GM23338 (cell line): Measurements from ENCODE around the gene PDP2.

Experiments used
- CREB1 ChIP-seq: fragments of 250-450 bp; sonication (Bioruptor Pico); IDR thresholded peaks from 2 replicates; pipeline ENCODE4 v1.5.0; 2020; ENCODE audit warnings: low read depth, mild to moderate bottlenecking, moderate library complexity
- EZH2 ChIP-seq: fragments of 200-600 bp; sonication (generic); IDR thresholded peaks from one replicate; pipeline ENCODE4 v1.8.0; 2017; ENCODE audit warnings: antibody characterized with exemption, mild to moderate bottlenecking, low read depth; ENCODE audit not compliant: unreplicated experiment
- EZH2phosphoT487 ChIP-seq: fragments of 200-600 bp; sonication (generic); IDR thresholded peaks from one replicate; pipeline ENCODE4 v1.8.1; 2018; ENCODE audit warnings: antibody characterized with exemption; ENCODE audit not compliant: unreplicated experiment
- JUNB ChIP-seq: IDR thresholded peaks from one replicate; pipeline ENCODE4 v1.6.1; 2016; ENCODE audit warnings: antibody characterized with exemption; ENCODE audit not compliant: unreplicated experiment
- NANOG ChIP-seq: IDR thresholded peaks from 2 replicates; pipeline ENCODE4 v1.6.1; 2016; ENCODE audit warnings: antibody characterized with exemption, borderline replicate concordance
- REST ChIP-seq: IDR thresholded peaks from one replicate; pipeline ENCODE4 v1.6.1; 2018; ENCODE audit warnings: antibody characterized with exemption; ENCODE audit not compliant: unreplicated experiment
- ZNF114 ChIP-seq: fragments of 250-450 bp; sonication (Bioruptor Pico); IDR thresholded peaks from 2 replicates; pipeline ENCODE4 v1.5.0; 2020; ENCODE audit warnings: mild to moderate bottlenecking, moderate library complexity
- TF ChIP-seq, protein P1 (sequence below), 2 experiments: fragments of 200-600 bp in 1 of 2; sonication (generic) in 1 of 2; conservative IDR thresholded peaks; 2 replicates each; pipeline versions ENCODE4 v1.5.1 to v1.6.1; 2016 to 2017; ENCODE audit warnings: antibody characterized with exemption in 2 of 2, low read depth in 2 of 2, mild to moderate bottlenecking in 2 of 2, moderate library complexity in 1 of 2

GRCh38 chr16:66920299-66920590, 39.9 kb downstream of the PDP2 start:
- TF ChIP-seq, protein P1, sequence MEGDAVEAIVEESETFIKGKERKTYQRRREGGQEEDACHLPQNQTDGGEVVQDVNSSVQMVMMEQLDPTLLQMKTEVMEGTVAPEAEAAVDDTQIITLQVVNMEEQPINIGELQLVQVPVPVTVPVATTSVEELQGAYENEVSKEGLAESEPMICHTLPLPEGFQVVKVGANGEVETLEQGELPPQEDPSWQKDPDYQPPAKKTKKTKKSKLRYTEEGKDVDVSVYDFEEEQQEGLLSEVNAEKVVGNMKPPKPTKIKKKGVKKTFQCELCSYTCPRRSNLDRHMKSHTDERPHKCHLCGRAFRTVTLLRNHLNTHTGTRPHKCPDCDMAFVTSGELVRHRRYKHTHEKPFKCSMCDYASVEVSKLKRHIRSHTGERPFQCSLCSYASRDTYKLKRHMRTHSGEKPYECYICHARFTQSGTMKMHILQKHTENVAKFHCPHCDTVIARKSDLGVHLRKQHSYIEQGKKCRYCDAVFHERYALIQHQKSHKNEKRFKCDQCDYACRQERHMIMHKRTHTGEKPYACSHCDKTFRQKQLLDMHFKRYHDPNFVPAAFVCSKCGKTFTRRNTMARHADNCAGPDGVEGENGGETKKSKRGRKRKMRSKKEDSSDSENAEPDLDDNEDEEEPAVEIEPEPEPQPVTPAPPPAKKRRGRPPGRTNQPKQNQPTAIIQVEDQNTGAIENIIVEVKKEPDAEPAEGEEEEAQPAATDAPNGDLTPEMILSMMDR (conservative IDR thresholded peaks at IDR 0.05; ENCODE audit: low read depth in 2 of 2), result no peak
- TF ChIP-seq JUNB (no peak), EZH2 (no peak), REST (no peak), ZNF114 (CRISPR knock-in tag) (no peak), CREB1 (CRISPR knock-in tag) (no peak), EZH2phosphoT487 (no peak), NANOG (no peak)
